KMS-11 (cell line): ENCODE data around the gene CD46.
A peak's percentile ranks its signal among the peaks of the same experiment; 100 is the strongest.

Experiments used
- H2AFZ ChIP-seq: fragments of 200-600 bp; sonication (generic); 2 replicates; pipeline ENCODE4 v1.6.1; 2016; ENCODE audit warnings: antibody characterized with exemption, mixed run types, low read depth
- H3K27ac ChIP-seq: fragments of 200-600 bp; sonication (generic); 2 replicates; pipeline ENCODE4 v1.6.1; 2016; ENCODE audit warnings: mild to moderate bottlenecking, mixed run types
- H3K27me3 ChIP-seq: fragments of 200-600 bp; sonication (generic); 2 replicates; pipeline ENCODE4 v1.6.1; 2017; ENCODE audit warnings: mild to moderate bottlenecking, low read depth, mixed run types, moderate library complexity; ENCODE audit not compliant: insufficient read depth
- H3K36me3 ChIP-seq: fragments of 200-600 bp; sonication (generic); 2 replicates; pipeline ENCODE4 v1.6.1; 2017; ENCODE audit warnings: mild to moderate bottlenecking, mixed run types; ENCODE audit not compliant: insufficient read depth
- H3K4me1 ChIP-seq: fragments of 200-600 bp; sonication (generic); 2 replicates; pipeline ENCODE4 v1.6.1; 2016; ENCODE audit warnings: mild to moderate bottlenecking, low read depth, mixed run types; ENCODE audit not compliant: poor library complexity, severe bottlenecking
- H3K4me2 ChIP-seq: fragments of 200-600 bp; sonication (generic); 2 replicates; pipeline ENCODE4 v1.7.0; 2016; ENCODE audit warnings: mild to moderate bottlenecking, mixed run types
- H3K4me3 ChIP-seq: fragments of 200-600 bp; sonication (generic); IDR thresholded peaks from 2 replicates; pipeline ENCODE4 v1.6.1; 2017; ENCODE audit warnings: low read depth, low read length, mixed read lengths; ENCODE audit not compliant: insufficient read depth
- H3K79me2 ChIP-seq: fragments of 200-600 bp; sonication (generic); 2 replicates; pipeline ENCODE4 v1.6.1; 2016; ENCODE audit warnings: low read depth, mixed run types; ENCODE audit not compliant: insufficient read depth
- H3K9ac ChIP-seq: fragments of 200-600 bp; sonication (generic); 2 replicates; pipeline ENCODE4 v1.6.1; 2016; ENCODE audit warnings: mild to moderate bottlenecking, mixed run types
- H4K20me1 ChIP-seq: fragments of 200-600 bp; sonication (generic); 2 replicates; pipeline ENCODE4 v1.6.1; 2016; ENCODE audit warnings: mild to moderate bottlenecking, mixed run types; ENCODE audit not compliant: insufficient read depth
- TF ChIP-seq, protein P1 (sequence below): fragments of 200-600 bp; sonication (generic); conservative IDR thresholded peaks from 2 replicates; pipeline ENCODE4 v1.6.1; 2017; ENCODE audit warnings: low read depth, mild to moderate bottlenecking, antibody characterized with exemption, low read length, moderate library complexity, mixed read lengths

The CD46 gene

DNA sequence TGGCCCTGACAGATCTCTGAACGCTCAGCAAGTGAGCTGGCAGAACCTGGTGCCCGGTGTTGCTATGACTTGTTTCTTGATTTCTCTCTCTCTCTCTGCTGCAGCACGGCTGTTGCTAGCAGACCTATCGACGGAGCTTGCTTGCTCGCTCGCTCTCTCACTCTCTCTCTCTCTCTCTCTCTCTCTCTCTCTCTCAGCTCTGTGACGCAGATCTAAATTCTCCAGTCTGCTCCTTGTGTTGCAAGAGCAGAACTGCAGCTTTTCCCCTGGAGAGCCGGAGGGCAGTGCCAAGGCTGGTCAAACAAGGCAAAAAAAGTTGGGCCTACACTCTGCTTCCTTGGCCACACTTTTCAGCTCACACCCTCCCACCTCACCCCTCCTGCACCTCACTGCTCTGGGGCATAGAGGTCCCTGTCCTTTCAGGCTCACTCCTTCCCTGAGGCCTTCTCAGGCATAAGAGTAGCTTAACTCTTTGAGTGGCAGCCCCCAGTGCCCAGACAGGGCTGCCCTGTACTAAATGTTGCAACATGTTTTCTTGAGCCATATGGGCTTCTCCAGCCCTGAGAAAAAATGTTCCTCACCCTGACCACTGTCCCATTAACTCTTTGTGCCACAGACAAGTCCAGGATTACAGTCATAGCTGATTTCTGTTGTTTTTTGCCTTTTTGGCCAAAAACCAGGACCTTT, 72.2 kb downstream of the CD46 start:
- H3K4me2 ChIP-seq: peak overlapping the region; percentile 98
- peak overlapping the region; percentile 81; the same call in 1 of the 2 replicates for H3K9ac ChIP-seq
- peak overlapping the region; percentile 92 for H3K27ac ChIP-seq
- H2AFZ ChIP-seq: no peak overlapping the region
- H3K4me1 ChIP-seq: peaks cover 66% of the 10 kb centered on the region
- TF ChIP-seq, protein P1, sequence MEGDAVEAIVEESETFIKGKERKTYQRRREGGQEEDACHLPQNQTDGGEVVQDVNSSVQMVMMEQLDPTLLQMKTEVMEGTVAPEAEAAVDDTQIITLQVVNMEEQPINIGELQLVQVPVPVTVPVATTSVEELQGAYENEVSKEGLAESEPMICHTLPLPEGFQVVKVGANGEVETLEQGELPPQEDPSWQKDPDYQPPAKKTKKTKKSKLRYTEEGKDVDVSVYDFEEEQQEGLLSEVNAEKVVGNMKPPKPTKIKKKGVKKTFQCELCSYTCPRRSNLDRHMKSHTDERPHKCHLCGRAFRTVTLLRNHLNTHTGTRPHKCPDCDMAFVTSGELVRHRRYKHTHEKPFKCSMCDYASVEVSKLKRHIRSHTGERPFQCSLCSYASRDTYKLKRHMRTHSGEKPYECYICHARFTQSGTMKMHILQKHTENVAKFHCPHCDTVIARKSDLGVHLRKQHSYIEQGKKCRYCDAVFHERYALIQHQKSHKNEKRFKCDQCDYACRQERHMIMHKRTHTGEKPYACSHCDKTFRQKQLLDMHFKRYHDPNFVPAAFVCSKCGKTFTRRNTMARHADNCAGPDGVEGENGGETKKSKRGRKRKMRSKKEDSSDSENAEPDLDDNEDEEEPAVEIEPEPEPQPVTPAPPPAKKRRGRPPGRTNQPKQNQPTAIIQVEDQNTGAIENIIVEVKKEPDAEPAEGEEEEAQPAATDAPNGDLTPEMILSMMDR: peak; percentile 80
- no peak overlapping the region for H3K4me3 ChIP-seq
- H4K20me1 ChIP-seq: no peaks in the 10 kb centered on the region
- no peaks in the 10 kb centered on the region for H3K27me3 ChIP-seq
- H3K79me2 ChIP-seq: peaks cover 77% of the 10 kb centered on the region
- no peaks in the 10 kb centered on the region for H3K36me3 ChIP-seq

GRCh38 chr1:207824691-207825408, 73.0 kb downstream of the CD46 start:
- H3K27me3 ChIP-seq: no peaks in the 10 kb centered on the region
- H3K36me3 ChIP-seq: no peaks in the 10 kb centered on the region
- H4K20me1 ChIP-seq: no peaks in the 10 kb centered on the region
- H2AFZ ChIP-seq: no peak overlapping the region
- peaks cover 76% of the 10 kb centered on the region for H3K79me2 ChIP-seq
- H3K4me3 ChIP-seq: no peak overlapping the region
- peak overlapping the region; percentile 81; the same call in 1 of the 2 replicates for H3K9ac ChIP-seq
- peaks cover 68% of the 10 kb centered on the region for H3K4me1 ChIP-seq
- peak overlapping the region; percentile 98 for H3K4me2 ChIP-seq
- H3K27ac ChIP-seq: peak overlapping the region; percentile 92
- TF ChIP-seq, protein P1: no peak

GRCh38 chr1:207825409-207825695, 73.5 kb downstream of the CD46 start:
- Histone ChIP-seq H3K27me3 (no peaks in the 10 kb centered on the region), H3K9ac (peak overlapping the region; percentile 69), H3K79me2 (peaks cover 76% of the 10 kb centered on the region), H4K20me1 (no peaks in the 10 kb centered on the region), H3K36me3 (no peaks in the 10 kb centered on the region), H3K4me3 (peak overlapping the region; percentile 41), H2AFZ (no peak overlapping the region), H3K4me2 (peak overlapping the region; percentile 98), H3K4me1 (peaks cover 68% of the 10 kb centered on the region), H3K27ac (peak overlapping the region; percentile 92)
- TF ChIP-seq, protein P1: no peak

- Histone ChIP-seq H3K4me3 (peak overlapping the region; percentile 41), H3K27ac (peak overlapping the region; percentile 92)
Observed at GRCh38 chr1:207825719-207826556, 74.1 kb downstream of the CD46 start.

More at GRCh38 chr1:207825719-207826556, 74.1 kb downstream of the CD46 start:
- Histone ChIP-seq H3K4me1 (peaks cover 73% of the 10 kb centered on the region), H2AFZ (peak overlapping the region; percentile 28; the same call in 1 of the 2 replicates), H4K20me1 (no peaks in the 10 kb centered on the region), H3K9ac (peak overlapping the region; percentile 69), H3K36me3 (no peaks in the 10 kb centered on the region), H3K79me2 (peaks cover 76% of the 10 kb centered on the region), H3K4me2 (peak overlapping the region; percentile 98), H3K27me3 (no peaks in the 10 kb centered on the region)
- TF ChIP-seq, protein P1: no peak
